NCI-H1694 treated with DMSO at 0.1 percent for 48 hours (cell line): Measurements from ENCODE around the gene LCN1.

Source experiments
- DNase-seq: peaks from one replicate; lab custom pipeline; 2025; lab: John Stamatoyannopoulos, UW

Gene LCN1

GRCh38 chr9:135520916-135521607, at the start of gene LCN1:
TSS of gene LCN1 (plus strand) at chr9:135521440. CDS start at chr9:135521498, 58 bp downstream.
- no peak for DNase-seq

GRCh38 chr9:135471791-135472640, 49.2 kb upstream of the LCN1 start:
- no peak for DNase-seq

- DNase-seq = no peak
These were observed 47.2 kb upstream of the LCN1 start for GRCh38 chr9:135473972-135474543.

- DNase-seq = peak; percentile 17
These were observed 46.3 kb upstream of the LCN1 start for GRCh38 chr9:135474915-135475314.

GRCh38 chr9:135476561-135477355, 44.5 kb upstream of the LCN1 start:
- no peak for DNase-seq

GRCh38 chr9:135478191-135478590, 43.0 kb upstream of the LCN1 start:
- DNase-seq = no peak

- no peak for DNase-seq
These were observed 42.3 kb upstream of the LCN1 start for GRCh38 chr9:135478829-135479468.

- no peak for DNase-seq
These were observed 41.7 kb upstream of the LCN1 start, which contains the start of gene PPP1R26 for GRCh38 chr9:135479469-135480052. TSS of gene PPP1R26 (plus strand) at chr9:135479782. CDS start at chr9:135484511, 4,729 bp downstream.

GRCh38 chr9:135480071-135480939, 40.9 kb upstream of the LCN1 start:
- DNase-seq = no peak

- no peak for DNase-seq
These were observed 40.3 kb upstream of the LCN1 start for GRCh38 chr9:135480940-135481310.

GRCh38 chr9:135482015-135482754, 39.1 kb upstream of the LCN1 start:
- DNase-seq = no peak

GRCh38 chr9:135484460-135485277, 36.6 kb upstream of the LCN1 start:
- no peak for DNase-seq

GRCh38 chr9:135485385-135485784, 35.9 kb upstream of the LCN1 start:
- no peak for DNase-seq

- DNase-seq = no peak
These were observed 35.4 kb upstream of the LCN1 start for GRCh38 chr9:135485832-135486231.

GRCh38 chr9:135486267-135487065, 34.8 kb upstream of the LCN1 start:
- DNase-seq = no peak

GRCh38 chr9:135487281-135488012, 33.8 kb upstream of the LCN1 start:
- DNase-seq = no peak

- DNase-seq = no peak
These were observed 33.3 kb upstream of the LCN1 start for GRCh38 chr9:135488013-135488330.
